PC-9 (cell line): ENCODE measurements around the gene IL16.

Source experiments
- EZH2 ChIP-seq: fragments of 200-600 bp; sonication (generic); IDR thresholded peaks from 2 replicates; pipeline ENCODE4 v1.8.0; 2017; ENCODE audit warnings: antibody characterized with exemption, low read depth
- TF ChIP-seq, protein P1 (sequence below): fragments of 200-600 bp; sonication (generic); conservative IDR thresholded peaks from 2 replicates; pipeline ENCODE4 v1.6.1; 2017; ENCODE audit warnings: mixed run types, antibody characterized with exemption, mild to moderate bottlenecking, moderate library complexity

GRCh38 chr15:81270781-81271491 lies 74.3 kb downstream of the IL16 start:
- TF ChIP-seq, protein P1, sequence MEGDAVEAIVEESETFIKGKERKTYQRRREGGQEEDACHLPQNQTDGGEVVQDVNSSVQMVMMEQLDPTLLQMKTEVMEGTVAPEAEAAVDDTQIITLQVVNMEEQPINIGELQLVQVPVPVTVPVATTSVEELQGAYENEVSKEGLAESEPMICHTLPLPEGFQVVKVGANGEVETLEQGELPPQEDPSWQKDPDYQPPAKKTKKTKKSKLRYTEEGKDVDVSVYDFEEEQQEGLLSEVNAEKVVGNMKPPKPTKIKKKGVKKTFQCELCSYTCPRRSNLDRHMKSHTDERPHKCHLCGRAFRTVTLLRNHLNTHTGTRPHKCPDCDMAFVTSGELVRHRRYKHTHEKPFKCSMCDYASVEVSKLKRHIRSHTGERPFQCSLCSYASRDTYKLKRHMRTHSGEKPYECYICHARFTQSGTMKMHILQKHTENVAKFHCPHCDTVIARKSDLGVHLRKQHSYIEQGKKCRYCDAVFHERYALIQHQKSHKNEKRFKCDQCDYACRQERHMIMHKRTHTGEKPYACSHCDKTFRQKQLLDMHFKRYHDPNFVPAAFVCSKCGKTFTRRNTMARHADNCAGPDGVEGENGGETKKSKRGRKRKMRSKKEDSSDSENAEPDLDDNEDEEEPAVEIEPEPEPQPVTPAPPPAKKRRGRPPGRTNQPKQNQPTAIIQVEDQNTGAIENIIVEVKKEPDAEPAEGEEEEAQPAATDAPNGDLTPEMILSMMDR = no peak
- TF ChIP-seq EZH2 = no peak
